ENCODE results near the gene KIF16B.

DNA sequence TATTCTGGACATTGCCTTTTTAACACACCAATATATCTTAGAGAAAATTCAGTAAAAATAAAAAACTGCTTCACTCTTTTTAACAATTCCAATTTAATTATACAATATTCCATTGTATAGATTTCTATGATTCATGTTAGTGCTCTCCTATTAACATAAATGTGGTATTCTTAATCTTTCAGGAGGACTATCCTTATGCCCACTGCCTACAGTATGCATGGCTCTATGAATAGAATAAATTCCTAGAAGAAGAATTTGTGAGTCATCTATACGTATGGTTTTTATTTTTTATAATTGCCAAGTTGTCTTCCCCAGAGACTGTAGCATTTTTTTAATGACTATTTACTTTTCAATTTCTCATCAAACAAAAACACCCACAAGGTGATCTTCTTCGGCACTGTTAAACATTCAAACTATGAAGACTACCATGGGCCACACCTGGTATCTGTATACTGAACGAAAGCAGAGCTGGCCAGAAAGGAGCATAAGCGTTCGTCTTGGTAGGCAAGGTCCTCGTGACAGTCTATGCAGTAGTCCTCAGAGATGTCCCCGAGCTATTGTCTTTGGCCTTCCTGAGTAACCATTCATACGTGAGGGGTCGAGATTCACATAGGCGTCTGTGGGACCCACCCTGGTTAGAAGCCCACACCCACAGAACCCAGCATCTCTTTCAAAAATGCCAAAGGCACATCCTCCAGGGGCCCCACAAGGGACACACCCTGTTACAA, 74.6 kb downstream of the KIF16B start:
- no peak for TF ChIP-seq EZH2phosphoT487 (IDR thresholded peaks at IDR 0.05; ENCODE audit: low read depth)
- TF ChIP-seq, protein P1, sequence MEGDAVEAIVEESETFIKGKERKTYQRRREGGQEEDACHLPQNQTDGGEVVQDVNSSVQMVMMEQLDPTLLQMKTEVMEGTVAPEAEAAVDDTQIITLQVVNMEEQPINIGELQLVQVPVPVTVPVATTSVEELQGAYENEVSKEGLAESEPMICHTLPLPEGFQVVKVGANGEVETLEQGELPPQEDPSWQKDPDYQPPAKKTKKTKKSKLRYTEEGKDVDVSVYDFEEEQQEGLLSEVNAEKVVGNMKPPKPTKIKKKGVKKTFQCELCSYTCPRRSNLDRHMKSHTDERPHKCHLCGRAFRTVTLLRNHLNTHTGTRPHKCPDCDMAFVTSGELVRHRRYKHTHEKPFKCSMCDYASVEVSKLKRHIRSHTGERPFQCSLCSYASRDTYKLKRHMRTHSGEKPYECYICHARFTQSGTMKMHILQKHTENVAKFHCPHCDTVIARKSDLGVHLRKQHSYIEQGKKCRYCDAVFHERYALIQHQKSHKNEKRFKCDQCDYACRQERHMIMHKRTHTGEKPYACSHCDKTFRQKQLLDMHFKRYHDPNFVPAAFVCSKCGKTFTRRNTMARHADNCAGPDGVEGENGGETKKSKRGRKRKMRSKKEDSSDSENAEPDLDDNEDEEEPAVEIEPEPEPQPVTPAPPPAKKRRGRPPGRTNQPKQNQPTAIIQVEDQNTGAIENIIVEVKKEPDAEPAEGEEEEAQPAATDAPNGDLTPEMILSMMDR (IDR thresholded peaks at IDR 0.05; ENCODE audit: low read depth, low read length), result no peak
